ENCODE measurements around the gene LRRC3.

LRRC3 gene

GRCh38 chr21:44485796-44486195 lies 30.5 kb downstream of the LRRC3 start:
- POLR2A ChIA-PET = no interaction called here
- DNase-seq (ENCODE audit: extremely low spot score) = no peak
- CTCF ChIA-PET = no interaction called here
- TF ChIP-seq TARDBP (IDR thresholded peaks at IDR 0.05) (no peak), CTBP1 (IDR thresholded peaks at IDR 0.05; ENCODE audit: borderline replicate concordance) (no peak), BHLHE40 (IDR thresholded peaks at IDR 0.05; ENCODE audit: borderline replicate concordance) (no peak), PKNOX1 (IDR thresholded peaks at IDR 0.05) (no peak), HDGF (IDR thresholded peaks at IDR 0.05; ENCODE audit: borderline replicate concordance) (no peak), ELF4 (IDR thresholded peaks at IDR 0.05) (no peak), ARNT (IDR thresholded peaks at IDR 0.05) (no peak), FOXA1 (IDR thresholded peaks at IDR 0.05) (no peak), SUZ12 (IDR thresholded peaks at IDR 0.05) (no peak), L3MBTL2 (conservative IDR thresholded peaks at IDR 0.05) (no peak), SP1 (IDR thresholded peaks at IDR 0.05) (no peak), ZNF384 (IDR thresholded peaks at IDR 0.05) (no peak), FOXK2 (IDR thresholded peaks at IDR 0.05) (no peak), FOXM1 (IDR thresholded peaks at IDR 0.05; ENCODE audit: borderline replicate concordance) (no peak), NFRKB (IDR thresholded peaks at IDR 0.05) (no peak), LEF1 (IDR thresholded peaks at IDR 0.05; ENCODE audit: borderline replicate concordance) (no peak)

GRCh38 chr21:44486302-44486701 lies 31.0 kb downstream of the LRRC3 start:
- POLR2A ChIA-PET = no interaction called here
- DNase-seq (ENCODE audit: extremely low spot score) = no peak
- TF ChIP-seq HDGF (IDR thresholded peaks at IDR 0.05; ENCODE audit: borderline replicate concordance) (no peak), TARDBP (IDR thresholded peaks at IDR 0.05) (no peak), BHLHE40 (IDR thresholded peaks at IDR 0.05; ENCODE audit: borderline replicate concordance) (no peak), ZNF384 (IDR thresholded peaks at IDR 0.05) (no peak), PKNOX1 (IDR thresholded peaks at IDR 0.05) (no peak), ARNT (IDR thresholded peaks at IDR 0.05) (no peak), SP1 (IDR thresholded peaks at IDR 0.05) (no peak), ELF4 (IDR thresholded peaks at IDR 0.05) (no peak), NFRKB (IDR thresholded peaks at IDR 0.05) (no peak), SUZ12 (IDR thresholded peaks at IDR 0.05) (no peak), L3MBTL2 (conservative IDR thresholded peaks at IDR 0.05) (no peak), FOXM1 (IDR thresholded peaks at IDR 0.05; ENCODE audit: borderline replicate concordance) (no peak)
- CTCF ChIA-PET = no interaction called here

DNA sequence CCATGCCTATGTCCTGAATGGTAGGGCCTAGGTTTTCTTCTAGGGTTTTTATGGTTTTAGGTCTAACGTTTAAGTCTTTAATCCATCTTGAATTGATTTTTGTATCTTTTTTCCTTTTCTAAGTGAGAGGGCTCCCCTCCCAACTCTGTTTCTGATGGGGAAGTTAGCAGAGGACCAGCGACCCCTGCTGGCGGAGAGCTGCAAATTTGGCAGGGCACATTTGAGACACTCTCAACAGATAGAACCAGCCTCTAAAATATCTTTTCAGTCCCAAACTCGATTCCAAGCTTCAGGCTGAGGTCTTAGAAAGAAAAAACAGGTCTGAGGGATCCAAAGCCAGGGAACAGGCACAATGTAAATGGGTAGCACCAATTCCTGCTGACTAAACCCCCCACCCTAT lies 32.5 kb downstream of the LRRC3 start:
- CTCF ChIA-PET = no interaction called here
- POLR2A ChIA-PET = no interaction called here
- TF ChIP-seq ELF4 (IDR thresholded peaks at IDR 0.05) (no peak), L3MBTL2 (conservative IDR thresholded peaks at IDR 0.05) (no peak), CTBP1 (IDR thresholded peaks at IDR 0.05; ENCODE audit: borderline replicate concordance) (no peak), SUZ12 (IDR thresholded peaks at IDR 0.05) (no peak), ARNT (IDR thresholded peaks at IDR 0.05) (no peak), BHLHE40 (IDR thresholded peaks at IDR 0.05; ENCODE audit: borderline replicate concordance) (no peak), TARDBP (IDR thresholded peaks at IDR 0.05) (no peak), ZNF384 (IDR thresholded peaks at IDR 0.05) (no peak), FOXM1 (IDR thresholded peaks at IDR 0.05; ENCODE audit: borderline replicate concordance) (no peak)
- DNase-seq (ENCODE audit: extremely low spot score) = peak; percentile 39

GRCh38 chr21:44489962-44490361 lies 34.7 kb downstream of the LRRC3 start:
- no peak for TF ChIP-seq L3MBTL2 (conservative IDR thresholded peaks at IDR 0.05)
- no peak for TF ChIP-seq LEF1 (IDR thresholded peaks at IDR 0.05; ENCODE audit: borderline replicate concordance)
- no peak for TF ChIP-seq FOXM1 (IDR thresholded peaks at IDR 0.05; ENCODE audit: borderline replicate concordance)
- no peak for TF ChIP-seq BHLHE40 (IDR thresholded peaks at IDR 0.05; ENCODE audit: borderline replicate concordance)
- no peak for DNase-seq (ENCODE audit: extremely low spot score)
- POLR2A ChIA-PET = no interaction called here
- CTCF ChIA-PET = no interaction called here

GRCh38 chr21:44490405-44490804 lies 35.1 kb downstream of the LRRC3 start:
- no peak for DNase-seq (ENCODE audit: extremely low spot score)
- ChIA-PET CTCF (interaction anchor here (0.6 kb wide), 1 partner anchor 515 kb away, joined by 5 read pairs; no protein-coding TSS in a partner anchor), POLR2A (no interaction called here)
- TF ChIP-seq SP1 (IDR thresholded peaks at IDR 0.05) = no peak
- no peak for TF ChIP-seq L3MBTL2 (conservative IDR thresholded peaks at IDR 0.05)
- TF ChIP-seq ARNT (IDR thresholded peaks at IDR 0.05) = no peak
- TF ChIP-seq SUZ12 (IDR thresholded peaks at IDR 0.05) = no peak
- no peak for TF ChIP-seq FOXA1 (IDR thresholded peaks at IDR 0.05)
- TF ChIP-seq LEF1 (IDR thresholded peaks at IDR 0.05; ENCODE audit: borderline replicate concordance) = no peak
- no peak for TF ChIP-seq ZNF384 (IDR thresholded peaks at IDR 0.05)
- no peak for TF ChIP-seq FOXM1 (IDR thresholded peaks at IDR 0.05; ENCODE audit: borderline replicate concordance)
- TF ChIP-seq BHLHE40 (IDR thresholded peaks at IDR 0.05; ENCODE audit: borderline replicate concordance) = no peak
- no peak for TF ChIP-seq FOXK2 (IDR thresholded peaks at IDR 0.05)
- TF ChIP-seq PKNOX1 (IDR thresholded peaks at IDR 0.05) = no peak
- no peak for TF ChIP-seq CTBP1 (IDR thresholded peaks at IDR 0.05; ENCODE audit: borderline replicate concordance)
- no peak for TF ChIP-seq NFRKB (IDR thresholded peaks at IDR 0.05)

DNA sequence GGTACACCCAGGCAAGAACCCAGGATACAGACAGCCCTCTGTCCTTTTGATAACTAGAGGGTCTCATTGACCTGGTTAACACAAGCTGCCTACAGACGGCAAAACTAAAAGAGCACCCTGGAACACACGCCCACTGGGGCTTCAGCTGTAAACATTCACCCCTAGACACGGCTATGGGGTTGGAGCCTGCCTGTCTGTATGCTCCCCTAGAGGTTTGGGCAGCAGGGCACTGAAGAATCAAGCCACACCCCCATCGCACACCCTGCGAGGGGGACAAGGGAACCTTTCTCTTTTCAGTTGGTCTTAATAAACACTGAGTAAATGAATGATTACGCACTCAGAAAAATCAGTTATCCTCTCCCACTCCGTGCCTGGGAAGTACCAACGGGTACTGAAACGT lies 35.5 kb downstream of the LRRC3 start:
- ChIA-PET POLR2A (no interaction called here), CTCF (interaction anchor here (0.6 kb wide), 1 partner anchor 516 kb away, joined by 5 read pairs; no protein-coding TSS in a partner anchor)
- DNase-seq (ENCODE audit: extremely low spot score) = no peak
- TF ChIP-seq CTBP1 (IDR thresholded peaks at IDR 0.05; ENCODE audit: borderline replicate concordance) = no peak
- TF ChIP-seq L3MBTL2 (conservative IDR thresholded peaks at IDR 0.05) = no peak
- TF ChIP-seq SP1 (IDR thresholded peaks at IDR 0.05) = no peak
- no peak for TF ChIP-seq ARNT (IDR thresholded peaks at IDR 0.05)
- TF ChIP-seq FOXA1 (IDR thresholded peaks at IDR 0.05) = no peak
- TF ChIP-seq PKNOX1 (IDR thresholded peaks at IDR 0.05) = no peak
- no peak for TF ChIP-seq ZNF384 (IDR thresholded peaks at IDR 0.05)
- no peak for TF ChIP-seq FOXM1 (IDR thresholded peaks at IDR 0.05; ENCODE audit: borderline replicate concordance)
- TF ChIP-seq FOXK2 (IDR thresholded peaks at IDR 0.05) = no peak
- TF ChIP-seq LEF1 (IDR thresholded peaks at IDR 0.05; ENCODE audit: borderline replicate concordance) = no peak
- TF ChIP-seq BHLHE40 (IDR thresholded peaks at IDR 0.05; ENCODE audit: borderline replicate concordance) = no peak
- no peak for TF ChIP-seq HDGF (IDR thresholded peaks at IDR 0.05; ENCODE audit: borderline replicate concordance)
- TF ChIP-seq SUZ12 (IDR thresholded peaks at IDR 0.05) = no peak
- no peak for TF ChIP-seq ELF4 (IDR thresholded peaks at IDR 0.05)
